OCI-LY1 (cell line): ENCODE measurements around the gene CHST12.
"Not testable (repeated sequence)": the region's sequence is repeated elsewhere in the genome, so short reads cannot be mapped to it uniquely, and the experiment has no call there.

Experiments
- H2AFZ ChIP-seq: fragments of 200-600 bp; sonication (generic), shearing (Covaris generic); 2 replicates; pipeline ENCODE4 v1.6.0; 2014; ENCODE audit warnings: antibody characterized with exemption, mild to moderate bottlenecking, low read length
- H3F3A ChIP-seq: fragments of 200-600 bp; sonication (generic), shearing (Covaris generic); 2 replicates; pipeline ENCODE4 v1.6.0; 2014; ENCODE audit warnings: mild to moderate bottlenecking, antibody characterized with exemption, low read length, moderate library complexity; ENCODE audit not compliant: insufficient read depth
- H3K27ac ChIP-seq: fragments of 200-600 bp; sonication (generic); 2 replicates; pipeline ENCODE4 v1.5.1; 2014; ENCODE audit warnings: low read length, mixed run types, mild to moderate bottlenecking, low read depth; ENCODE audit not compliant: poor library complexity, severe bottlenecking
- H3K27me3 ChIP-seq: fragments of 200-600 bp; sonication (generic); 2 replicates; pipeline ENCODE4 v1.6.0; 2014; ENCODE audit warnings: antibody characterized with exemption, mild to moderate bottlenecking, low read length, moderate library complexity; ENCODE audit not compliant: insufficient read depth
- H3K36me3 ChIP-seq: fragments of 200-600 bp; sonication (generic); 2 replicates; pipeline ENCODE4 v1.6.1; 2014; ENCODE audit warnings: mild to moderate bottlenecking, antibody characterized with exemption, low read length, moderate library complexity, mixed read lengths; ENCODE audit not compliant: insufficient read depth
- H3K4me1 ChIP-seq: fragments of 200-600 bp; sonication (generic); 2 replicates; pipeline ENCODE4 v1.5.1; 2014; ENCODE audit warnings: mild to moderate bottlenecking, low read length, moderate library complexity; ENCODE audit not compliant: insufficient read depth, severe bottlenecking
- H3K4me2 ChIP-seq: fragments of 200-600 bp; sonication (generic), shearing (Covaris generic); 2 replicates; pipeline ENCODE4 v1.6.1; 2014; ENCODE audit warnings: low read length
- H3K4me3 ChIP-seq: fragments of 200-600 bp; sonication (generic); 2 replicates; pipeline ENCODE4 v1.5.1; 2014; ENCODE audit warnings: low read length, low read depth, mild to moderate bottlenecking, mixed read lengths; ENCODE audit not compliant: poor library complexity, severe bottlenecking
- H3K79me2 ChIP-seq: fragments of 200-600 bp; shearing (Covaris generic); 2 replicates; pipeline ENCODE4 v1.6.1; 2016; ENCODE audit warnings: mixed run types, low read length, mixed read lengths; ENCODE audit not compliant: insufficient read depth
- H3K9ac ChIP-seq: fragments of 200-600 bp; sonication (generic), shearing (Covaris generic); 2 replicates; pipeline ENCODE4 v1.6.1; 2014; ENCODE audit warnings: mild to moderate bottlenecking, low read length, mixed read lengths
- H3K9me2 ChIP-seq: fragments of 200-600 bp; sonication (generic), shearing (Covaris generic); 2 replicates; pipeline ENCODE4 v1.6.1; 2014; ENCODE audit warnings: low read depth, mild to moderate bottlenecking, low read length, mixed read lengths
- H3K9me3 ChIP-seq: fragments of 200-600 bp; shearing (Covaris generic); 2 replicates; pipeline ENCODE4 v1.6.1; 2014; ENCODE audit warnings: low read length, mixed read lengths
- H4K20me1 ChIP-seq: fragments of 200-600 bp; sonication (generic), shearing (Covaris generic); 2 replicates; pipeline ENCODE4 v1.6.0; 2016; ENCODE audit warnings: mild to moderate bottlenecking, low read length; ENCODE audit not compliant: insufficient read depth
- CTCF ChIP-seq: fragments of 200-600 bp; sonication (generic), shearing (Covaris generic); IDR thresholded peaks from 2 replicates; pipeline ENCODE4 v1.5.1; 2017; ENCODE audit warnings: mild to moderate bottlenecking, antibody characterized with exemption, low read length, moderate library complexity, mixed read lengths
- EZH2 ChIP-seq: fragments of 200-600 bp; sonication (generic), shearing (Covaris generic); IDR thresholded peaks from 2 replicates; pipeline ENCODE4 v1.8.0; 2017; ENCODE audit warnings: borderline replicate concordance, mixed run types, mild to moderate bottlenecking, antibody characterized with exemption, low read length, moderate library complexity, mixed read lengths

Gene CHST12

GRCh38 chr7:2376351-2377154 is 26.9 kb upstream of the CHST12 start:
- H3K4me3 ChIP-seq: no peak overlapping the region
- no peak for TF ChIP-seq CTCF
- no peak for TF ChIP-seq EZH2
- H3F3A ChIP-seq: no peaks in the 10 kb centered on the region
- no peak overlapping the region for H3K27ac ChIP-seq
- H3K9me3 ChIP-seq: no peaks in the 10 kb centered on the region
- no peak overlapping the region for H2AFZ ChIP-seq
- H3K79me2 ChIP-seq: no peaks in the 10 kb centered on the region
- H3K27me3 ChIP-seq: no peaks in the 10 kb centered on the region
- no peaks in the 10 kb centered on the region for H3K9me2 ChIP-seq
- peaks cover 93% of the 10 kb centered on the region for H3K36me3 ChIP-seq
- no peaks in the 10 kb centered on the region for H3K4me1 ChIP-seq
- H4K20me1 ChIP-seq: no peaks in the 10 kb centered on the region
- H3K9ac ChIP-seq: no peak overlapping the region
- no peak overlapping the region for H3K4me2 ChIP-seq

GRCh38 chr7:2377492-2377891 is 25.9 kb upstream of the CHST12 start:
- H3K27me3 ChIP-seq, H4K20me1 ChIP-seq, H2AFZ ChIP-seq, H3K9me2 ChIP-seq, H3K9me3 ChIP-seq, H3K79me2 ChIP-seq, H3K4me1 ChIP-seq, H3K4me3 ChIP-seq, H3K27ac ChIP-seq, H3K9ac ChIP-seq, H3K4me2 ChIP-seq, H3F3A ChIP-seq: not testable (repeated sequence)
- peaks cover 93% of the 10 kb centered on the region for H3K36me3 ChIP-seq

GRCh38 chr7:2378125-2378524 is 25.3 kb upstream of the CHST12 start:
- H4K20me1 ChIP-seq: not testable (repeated sequence)

GRCh38 chr7:2379161-2379560 is 24.2 kb upstream of the CHST12 start:
- TF ChIP-seq CTCF (no peak), EZH2 (no peak)
- Histone ChIP-seq H3K9me3 (no peaks in the 10 kb centered on the region), H3K79me2 (no peaks in the 10 kb centered on the region), H3K27ac (no peak overlapping the region), H3K9me2 (no peaks in the 10 kb centered on the region), H3K36me3 (peaks cover 83% of the 10 kb centered on the region), H3K27me3 (no peaks in the 10 kb centered on the region), H3K4me3 (no peak overlapping the region), H3F3A (no peaks in the 10 kb centered on the region), H4K20me1 (no peaks in the 10 kb centered on the region), H3K4me2 (no peak overlapping the region), H3K4me1 (no peaks in the 10 kb centered on the region), H2AFZ (no peak overlapping the region), H3K9ac (no peak overlapping the region)

More at GRCh38 chr7:2378125-2378524, 25.3 kb upstream of the CHST12 start:
- H2AFZ ChIP-seq, H3K9ac ChIP-seq, H3F3A ChIP-seq, H3K4me2 ChIP-seq, H3K4me1 ChIP-seq, H3K79me2 ChIP-seq, H3K9me3 ChIP-seq, H3K9me2 ChIP-seq, H3K4me3 ChIP-seq, H3K27ac ChIP-seq, H3K27me3 ChIP-seq: not testable (repeated sequence)
- H3K36me3 ChIP-seq: peaks cover 91% of the 10 kb centered on the region
